Neural cell (in vitro differentiated cells): Measurements from ENCODE around the gene HIGD1C. TPM values are rescaled to one million over a fixed set of nuclear protein-coding genes. Genes with fewer than 3 reads are reported as not detected.

Experiments used
- H2AFZ ChIP-seq: fragments of 200-600, 300-800 bp; sonication (generic), shearing (Covaris generic); 2 replicates; pipeline ENCODE4 v1.6.0; 2014; ENCODE audit warnings: low read depth, mild to moderate bottlenecking, antibody characterized with exemption, low read length, moderate library complexity
- H3F3A ChIP-seq: fragments of 200-600 bp; shearing (Covaris generic); 2 replicates; pipeline ENCODE4 v1.6.1; 2016; ENCODE audit warnings: mild to moderate bottlenecking, moderate library complexity, mixed read lengths, antibody characterized with exemption, low read length; ENCODE audit not compliant: insufficient read depth, poor library complexity, severe bottlenecking
- H3K27ac ChIP-seq: fragments of 200-600, 300-800 bp; sonication (generic), shearing (Covaris generic); 2 replicates; pipeline ENCODE4 v1.5.1; 2014; ENCODE audit warnings: mild to moderate bottlenecking, low read length, moderate library complexity
- H3K27me3 ChIP-seq: fragments of 300-800, 200-600 bp; sonication (generic), shearing (Covaris generic); 2 replicates; pipeline ENCODE4 v1.6.0; 2014; ENCODE audit warnings: mild to moderate bottlenecking, low read depth, low read length, moderate library complexity; ENCODE audit not compliant: insufficient read depth
- H3K36me3 ChIP-seq: fragments of 300-800, 200-600 bp; sonication (generic), shearing (Covaris generic); 2 replicates; pipeline ENCODE4 v1.5.1; 2014; ENCODE audit warnings: mild to moderate bottlenecking, antibody characterized with exemption, low read length, moderate library complexity; ENCODE audit not compliant: insufficient read depth
- H3K4me2 ChIP-seq: fragments of 300-800, 200-600 bp; sonication (generic), shearing (Covaris generic); 2 replicates; pipeline ENCODE4 v1.6.0; 2014; ENCODE audit warnings: mild to moderate bottlenecking, low read length
- H3K4me3 ChIP-seq: fragments of 300-800, 200-600 bp; sonication (generic), shearing (Covaris generic); 2 replicates; pipeline ENCODE4 v1.5.1; 2014; ENCODE audit warnings: mild to moderate bottlenecking, low read length, moderate library complexity
- H3K79me2 ChIP-seq: fragments of 200-600 bp; shearing (Covaris generic); replicated peaks from 2 replicates; pipeline ENCODE4 v1.6.0; 2014; ENCODE audit warnings: mild to moderate bottlenecking, low read length, moderate library complexity; ENCODE audit not compliant: insufficient read depth
- H3K9ac ChIP-seq: fragments of 300-800, 200-600 bp; sonication (generic), shearing (Covaris generic); 2 replicates; pipeline ENCODE4 v1.6.1; 2016; ENCODE audit warnings: mild to moderate bottlenecking, low read length, mixed read lengths
- H3K9me2 ChIP-seq: fragments of 200-600 bp; shearing (Covaris generic); 2 replicates; pipeline ENCODE4 v1.6.1; 2016; ENCODE audit warnings: mild to moderate bottlenecking, low read length, mixed read lengths; ENCODE audit not compliant: insufficient read depth
- H3K9me3 ChIP-seq: fragments of 200-600, 300-800 bp; sonication (generic), shearing (Covaris generic); 2 replicates; pipeline ENCODE4 v1.6.1; 2016; ENCODE audit warnings: mild to moderate bottlenecking, mixed run types, low read length, moderate library complexity, mixed read lengths
- H4K20me1 ChIP-seq: fragments of 200-600 bp; shearing (Covaris generic); 2 replicates; pipeline ENCODE4 v1.6.1; 2016; ENCODE audit warnings: mild to moderate bottlenecking, mixed run types; ENCODE audit not compliant: insufficient read depth
- CTCF ChIP-seq: fragments of 450-650 bp; IDR thresholded peaks from 2 replicates; pipeline ENCODE4 v1.5.1; 2014; ENCODE audit warnings: antibody characterized with exemption, mild to moderate bottlenecking, moderate library complexity; ENCODE audit not compliant: poor library complexity, severe bottlenecking
- EP300 ChIP-seq: fragments of 450-650 bp; conservative IDR thresholded peaks from 2 replicates; pipeline ENCODE4 v1.6.1; 2014; ENCODE audit warnings: antibody characterized with exemption, mild to moderate bottlenecking, moderate library complexity; ENCODE audit not compliant: poor library complexity, severe bottlenecking
- EZH2 ChIP-seq: fragments of 200-600, 300-800 bp; shearing (Covaris generic), sonication (generic); IDR thresholded peaks from 2 replicates; pipeline ENCODE4 v1.6.1; 2014; ENCODE audit warnings: antibody characterized with exemption, low read length, borderline replicate concordance, mild to moderate bottlenecking; ENCODE audit not compliant: insufficient read depth, poor library complexity, severe bottlenecking
- MXI1 ChIP-seq: fragments of 450-650 bp; conservative IDR thresholded peaks from 2 replicates; pipeline ENCODE4 v1.6.1; 2014; ENCODE audit warnings: antibody characterized with exemption, mild to moderate bottlenecking; ENCODE audit not compliant: poor library complexity, severe bottlenecking
- POLR2AphosphoS5 ChIP-seq: IDR thresholded peaks from 2 replicates; pipeline ENCODE4 v1.6.1; 2012
- RAD21 ChIP-seq: fragments of 450-650 bp; conservative IDR thresholded peaks from 2 replicates; pipeline ENCODE4 v1.6.1; 2014; ENCODE audit warnings: antibody characterized with exemption, mild to moderate bottlenecking, moderate library complexity
- REST ChIP-seq: IDR thresholded peaks from 2 replicates; pipeline ENCODE4 v1.6.1; 2012; ENCODE audit warnings: borderline replicate concordance
- SMC3 ChIP-seq: fragments of 450-650 bp; conservative IDR thresholded peaks from 2 replicates; pipeline ENCODE4 v1.6.1; 2014; ENCODE audit warnings: antibody characterized with exemption, mild to moderate bottlenecking, moderate library complexity; ENCODE audit not compliant: poor library complexity
- TAF1 ChIP-seq: IDR thresholded peaks from 2 replicates; pipeline ENCODE4 v1.6.1; 2012; ENCODE audit warnings: low read depth
- polyA plus RNA-seq: library from polyadenylated mRNA; depleted of rRNA; stranded (reverse); fragments of >200 nt; gene quantifications from 2 replicates; pipeline ENCODE4 v1.2.3, GENCODE V29; 2014

The HIGD1C gene
- polyA plus RNA-seq, 1 donor from 2014 or later, result not detected

- H3F3A ChIP-seq, result no peaks in the 10 kb centered on the region
- H3K27ac ChIP-seq, result no peak overlapping the region
- no peaks in the 10 kb centered on the region for H3K79me2 ChIP-seq
- no peak for TF ChIP-seq SMC3
- no peak overlapping the region for H3K9ac ChIP-seq
- H3K9me3 ChIP-seq, result no peaks in the 10 kb centered on the region
- H3K9me2 ChIP-seq, result no peaks in the 10 kb centered on the region
- H3K27me3 ChIP-seq, result no peaks in the 10 kb centered on the region
- H3K36me3 ChIP-seq, result no peaks in the 10 kb centered on the region
- no peak overlapping the region for H3K4me2 ChIP-seq
- no peak overlapping the region for H3K4me3 ChIP-seq
- no peak overlapping the region for H2AFZ ChIP-seq
- H4K20me1 ChIP-seq, result no peaks in the 10 kb centered on the region
Measured at GRCh38 chr12:50927356-50927755, 25.0 kb upstream of the HIGD1C start.

GRCh38 chr12:50927766-50928224 is 24.5 kb upstream of the HIGD1C start:
- H3K4me2 ChIP-seq, result no peak overlapping the region
- no peak overlapping the region for H3K27ac ChIP-seq
- no peaks in the 10 kb centered on the region for H3K36me3 ChIP-seq
- H3K9me2 ChIP-seq, result no peaks in the 10 kb centered on the region
- H3K9ac ChIP-seq, result no peak overlapping the region
- H3K27me3 ChIP-seq, result no peaks in the 10 kb centered on the region
- H3K79me2 ChIP-seq, result no peaks in the 10 kb centered on the region
- no peaks in the 10 kb centered on the region for H3F3A ChIP-seq
- no peak overlapping the region for H2AFZ ChIP-seq
- no peak for TF ChIP-seq RAD21
- TF ChIP-seq EZH2, result no peak
- TF ChIP-seq POLR2AphosphoS5, result no peak
- TF ChIP-seq REST, result no peak
- TF ChIP-seq EP300, result no peak
- no peak for TF ChIP-seq SMC3
- no peak overlapping the region for H3K4me3 ChIP-seq
- no peaks in the 10 kb centered on the region for H3K9me3 ChIP-seq
- no peaks in the 10 kb centered on the region for H4K20me1 ChIP-seq

GRCh38 chr12:50928392-50928791 is 24.0 kb upstream of the HIGD1C start:
- Histone ChIP-seq H3K27ac (no peak overlapping the region), H3K79me2 (no peaks in the 10 kb centered on the region), H3K27me3 (no peaks in the 10 kb centered on the region), H3K4me3 (no peak overlapping the region), H3K36me3 (no peaks in the 10 kb centered on the region), H3K9me3 (no peaks in the 10 kb centered on the region), H3K4me2 (no peak overlapping the region), H4K20me1 (no peaks in the 10 kb centered on the region), H3F3A (no peaks in the 10 kb centered on the region), H2AFZ (no peak overlapping the region), H3K9ac (no peak overlapping the region), H3K9me2 (no peaks in the 10 kb centered on the region)
- TF ChIP-seq REST, result no peak
- no peak for TF ChIP-seq EZH2
- TF ChIP-seq RAD21, result no peak
- TF ChIP-seq TAF1, result no peak
- no peak for TF ChIP-seq POLR2AphosphoS5
- no peak for TF ChIP-seq MXI1
- no peak for TF ChIP-seq EP300
- no peak for TF ChIP-seq SMC3
- no peak for TF ChIP-seq CTCF
